ENCODE data around the gene LAPTM4A.

GRCh38 chr2:20001361-20001863 is 50.0 kb downstream of the LAPTM4A start:
- TF ChIP-seq CEBPB (IDR thresholded peaks at IDR 0.05) = no peak
- no peak for TF ChIP-seq ZFP36 (IDR thresholded peaks at IDR 0.05; ENCODE audit: borderline replicate concordance, partially characterized antibody)

Data from A549 (cell line).